Type B pancreatic cell (in vitro differentiated cells): Measurements from ENCODE around the gene FKRP. TPM values are rescaled to one million over a fixed set of nuclear protein-coding genes. Genes with fewer than 3 reads are reported as not detected.
A peak's percentile ranks its signal among the peaks of the same experiment; 100 is the strongest.
"Not testable (repeated sequence)": the region's sequence is repeated elsewhere in the genome, so short reads cannot be mapped to it uniquely, and the experiment has no call there.

ENCODE experiments used
- DNase-seq: peaks from one replicate; pipeline ENCODE4 v3.0.0; 2021; ENCODE audit warnings: mixed read lengths; ENCODE audit not compliant: unreplicated experiment; ENCODE audit errors: extremely low spot score
- H3K27ac Mint-ChIP-seq: 2 replicates; pipeline ENCODE4 v1.8.0; 2021; ENCODE audit warnings: mild to moderate bottlenecking, mixed read lengths
- H3K27me3 Mint-ChIP-seq: 2 replicates; pipeline ENCODE4 v1.8.0; 2021; ENCODE audit warnings: mixed read lengths
- H3K36me3 Mint-ChIP-seq: 2 replicates; pipeline ENCODE4 v1.8.0; 2021; ENCODE audit warnings: mixed read lengths
- H3K4me1 Mint-ChIP-seq: one replicate; pipeline ENCODE4 v1.8.0; 2021; ENCODE audit warnings: mixed read lengths; ENCODE audit not compliant: unreplicated experiment
- H3K4me3 Mint-ChIP-seq: 2 replicates; pipeline ENCODE4 v1.8.0; 2021; ENCODE audit warnings: mild to moderate bottlenecking, mixed read lengths
- H3K9me3 Mint-ChIP-seq: 2 replicates; pipeline ENCODE4 v1.8.0; 2021; ENCODE audit warnings: mixed read lengths
- CTCF ChIP-seq: fragments of 200-600 bp; sonication (generic); conservative IDR thresholded peaks from 2 replicates; pipeline ENCODE4 v1.5.0; 2021; ENCODE audit warnings: antibody characterized with exemption, mild to moderate bottlenecking
- total RNA-seq: library from RNA; stranded (reverse); gene quantifications from 2 replicates; pipeline ENCODE4 v1.2.1, GENCODE V29; 2021; ENCODE audit warnings: low replicate concordance

Gene FKRP
- total RNA-seq, 1 donor from 2014 or later: 38.4 TPM

GRCh38 chr19:46764817-46765291, 19.0 kb downstream of the FKRP start:
- no peak overlapping the region for H3K27ac Mint-ChIP-seq

DNA sequence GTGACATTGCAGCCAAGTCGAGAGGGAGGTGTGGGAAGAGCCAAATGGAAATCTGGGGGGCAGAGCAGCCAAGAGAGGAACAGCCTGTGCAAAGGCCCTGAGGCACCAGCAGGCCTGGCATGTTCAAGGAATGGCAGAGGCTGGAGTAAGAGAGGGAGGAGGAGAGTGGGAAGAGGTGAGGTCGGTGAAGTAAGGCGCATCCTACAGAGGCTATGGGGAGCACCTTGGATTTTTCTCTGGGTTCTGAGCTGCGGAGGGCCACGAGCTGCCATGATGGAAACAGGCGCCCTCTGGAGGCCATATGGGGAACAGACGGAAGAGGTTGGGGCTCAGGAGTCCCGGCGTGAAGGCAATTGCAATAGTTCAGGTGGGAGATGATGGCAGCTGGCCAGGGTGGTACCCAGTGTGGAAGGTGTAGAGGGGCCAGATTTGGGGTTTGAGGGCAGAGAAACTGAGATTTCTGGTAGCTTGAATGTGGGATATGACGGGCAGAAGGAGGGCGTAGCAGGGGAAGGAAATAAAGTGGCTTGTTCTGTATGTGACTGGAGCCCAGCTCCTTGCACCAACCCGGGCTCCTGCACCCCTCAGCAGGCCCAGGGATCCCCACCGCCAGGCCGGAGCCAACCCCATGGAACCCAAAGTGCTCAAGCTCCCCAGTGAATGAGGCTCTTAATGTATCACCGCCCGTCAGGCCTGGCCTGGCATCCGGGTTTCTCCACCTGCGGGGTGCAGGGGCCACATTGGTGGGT, 20.9 kb downstream of the FKRP start:
- peak overlapping the region; percentile 32 for H3K4me3 Mint-ChIP-seq
- H3K9me3 Mint-ChIP-seq: no peaks in the 10 kb centered on the region
- no peak for DNase-seq
- peak overlapping the region; percentile 48 for H3K27ac Mint-ChIP-seq
- no peaks in the 10 kb centered on the region for H3K27me3 Mint-ChIP-seq
- H3K4me1 Mint-ChIP-seq: peaks cover 24% of the 10 kb centered on the region
- H3K36me3 Mint-ChIP-seq: peaks cover 4% of the 10 kb centered on the region
- TF ChIP-seq CTCF: peak; percentile 81

More at GRCh38 chr19:46764817-46765291, 19.0 kb downstream of the FKRP start:
- H3K4me3 Mint-ChIP-seq: no peak overlapping the region
- DNase-seq: no peak
- H3K36me3 Mint-ChIP-seq: peaks cover 4% of the 10 kb centered on the region
- H3K27me3 Mint-ChIP-seq: no peaks in the 10 kb centered on the region
- H3K9me3 Mint-ChIP-seq: no peaks in the 10 kb centered on the region
- H3K4me1 Mint-ChIP-seq: peaks cover 24% of the 10 kb centered on the region
- TF ChIP-seq CTCF: no peak

GRCh38 chr19:46768746-46769145, 22.9 kb downstream of the FKRP start:
- DNase-seq, H3K4me3 Mint-ChIP-seq, H3K9me3 Mint-ChIP-seq, H3K36me3 Mint-ChIP-seq, H3K27me3 Mint-ChIP-seq: not testable (repeated sequence)
- peaks cover 24% of the 10 kb centered on the region for H3K4me1 Mint-ChIP-seq
- H3K27ac Mint-ChIP-seq: peak overlapping the region; percentile 69

- Mint-ChIP-seq H3K9me3 (no peaks in the 10 kb centered on the region), H3K36me3 (peaks cover 10% of the 10 kb centered on the region), H3K4me3 (no peak overlapping the region), H3K4me1 (peaks cover 16% of the 10 kb centered on the region), H3K27me3 (no peaks in the 10 kb centered on the region), H3K27ac (no peak overlapping the region)
- DNase-seq: no peak
- no peak for TF ChIP-seq CTCF
Observed at GRCh38 chr19:46772170-46773017, 26.5 kb downstream of the FKRP start.

- H3K4me1 Mint-ChIP-seq: peaks cover 16% of the 10 kb centered on the region
- peaks cover 13% of the 10 kb centered on the region for H3K36me3 Mint-ChIP-seq
- DNase-seq: no peak
- no peaks in the 10 kb centered on the region for H3K27me3 Mint-ChIP-seq
- no peak for TF ChIP-seq CTCF
- no peak overlapping the region for H3K4me3 Mint-ChIP-seq
- no peak overlapping the region for H3K27ac Mint-ChIP-seq
- H3K9me3 Mint-ChIP-seq: no peaks in the 10 kb centered on the region
Observed at GRCh38 chr19:46773018-46773399, 27.2 kb downstream of the FKRP start.
